Nephron progenitor cell (in vitro differentiated cells): ENCODE measurements around the gene FRMD4A.

ENCODE experiments used
- DNase-seq: peaks from one replicate; pipeline ENCODE4 v3.0.0; 2021
- H3K27ac Mint-ChIP-seq: 2 replicates; pipeline ENCODE4 v1.8.0; 2021; ENCODE audit warnings: mild to moderate bottlenecking, moderate library complexity, mixed read lengths
- H3K27me3 Mint-ChIP-seq: 2 replicates; pipeline ENCODE4 v1.8.0; 2021; ENCODE audit warnings: mild to moderate bottlenecking, low read depth, mixed read lengths; ENCODE audit not compliant: poor library complexity
- H3K36me3 Mint-ChIP-seq: 2 replicates; pipeline ENCODE4 v1.8.0; 2021; ENCODE audit warnings: low read depth, mixed read lengths
- H3K4me1 Mint-ChIP-seq: 2 replicates; pipeline ENCODE4 v1.8.0; 2021; ENCODE audit warnings: mixed read lengths
- H3K4me3 Mint-ChIP-seq: 2 replicates; pipeline ENCODE4 v1.8.0; 2021; ENCODE audit warnings: mild to moderate bottlenecking, moderate library complexity, mixed read lengths
- H3K9me3 Mint-ChIP-seq: 2 replicates; pipeline ENCODE4 v1.8.0; 2021; ENCODE audit warnings: mild to moderate bottlenecking, moderate library complexity, mixed read lengths
- TF ChIP-seq, protein P1 (sequence below): fragments of 200-600 bp; sonication (generic); IDR thresholded peaks from 2 replicates; pipeline ENCODE4 v1.5.0; 2021; ENCODE audit warnings: antibody characterized with exemption

FRMD4A gene

DNA sequence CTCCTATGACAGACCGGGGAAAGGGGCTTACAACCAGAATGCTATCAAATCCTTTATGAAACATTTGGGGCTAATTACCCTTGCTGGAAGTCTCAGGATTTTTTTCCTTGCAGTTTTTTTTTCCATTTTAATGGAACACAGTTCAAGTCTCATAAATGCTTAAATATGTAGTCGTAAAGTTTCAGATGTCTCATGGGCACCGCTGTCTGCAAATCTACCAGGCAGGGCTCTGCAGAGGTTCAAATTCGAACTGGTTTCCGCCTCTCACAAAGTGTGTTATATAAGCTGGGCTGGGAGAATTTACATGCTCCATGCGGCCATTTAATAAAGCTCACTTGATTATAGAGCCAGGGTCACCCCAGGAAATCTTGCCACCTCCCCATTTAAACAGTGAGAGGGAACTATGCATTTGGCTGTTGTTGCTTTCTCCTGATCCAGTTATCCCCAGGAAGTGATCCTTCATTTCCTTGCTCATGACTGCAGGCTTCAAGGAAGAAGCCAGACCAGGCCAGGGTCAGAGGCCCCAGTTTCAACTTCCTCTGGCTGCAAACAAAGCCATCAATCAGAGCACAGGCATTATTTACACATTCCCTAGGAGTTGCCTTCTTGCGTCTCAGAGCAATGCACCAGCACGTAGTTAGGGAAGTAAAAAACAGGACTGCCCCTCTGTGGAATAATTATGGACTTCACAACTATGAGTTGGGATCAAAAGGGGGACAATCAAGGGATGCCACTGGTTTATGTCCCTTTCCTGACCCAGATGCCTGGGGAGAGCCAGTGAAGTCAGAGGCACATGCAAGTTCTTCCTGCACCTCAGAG lies 385.1 kb downstream of the FRMD4A start:
- H3K4me1 Mint-ChIP-seq: peaks cover 67% of the 10 kb centered on the region
- H3K27ac Mint-ChIP-seq: peak overlapping the region; percentile 95
- peak overlapping the region; percentile 21 for H3K4me3 Mint-ChIP-seq
- peaks cover 29% of the 10 kb centered on the region for H3K36me3 Mint-ChIP-seq
- peaks cover 3% of the 10 kb centered on the region for H3K27me3 Mint-ChIP-seq
- peak; percentile 47 for DNase-seq
- H3K9me3 Mint-ChIP-seq: peaks cover 22% of the 10 kb centered on the region
- TF ChIP-seq, protein P1, sequence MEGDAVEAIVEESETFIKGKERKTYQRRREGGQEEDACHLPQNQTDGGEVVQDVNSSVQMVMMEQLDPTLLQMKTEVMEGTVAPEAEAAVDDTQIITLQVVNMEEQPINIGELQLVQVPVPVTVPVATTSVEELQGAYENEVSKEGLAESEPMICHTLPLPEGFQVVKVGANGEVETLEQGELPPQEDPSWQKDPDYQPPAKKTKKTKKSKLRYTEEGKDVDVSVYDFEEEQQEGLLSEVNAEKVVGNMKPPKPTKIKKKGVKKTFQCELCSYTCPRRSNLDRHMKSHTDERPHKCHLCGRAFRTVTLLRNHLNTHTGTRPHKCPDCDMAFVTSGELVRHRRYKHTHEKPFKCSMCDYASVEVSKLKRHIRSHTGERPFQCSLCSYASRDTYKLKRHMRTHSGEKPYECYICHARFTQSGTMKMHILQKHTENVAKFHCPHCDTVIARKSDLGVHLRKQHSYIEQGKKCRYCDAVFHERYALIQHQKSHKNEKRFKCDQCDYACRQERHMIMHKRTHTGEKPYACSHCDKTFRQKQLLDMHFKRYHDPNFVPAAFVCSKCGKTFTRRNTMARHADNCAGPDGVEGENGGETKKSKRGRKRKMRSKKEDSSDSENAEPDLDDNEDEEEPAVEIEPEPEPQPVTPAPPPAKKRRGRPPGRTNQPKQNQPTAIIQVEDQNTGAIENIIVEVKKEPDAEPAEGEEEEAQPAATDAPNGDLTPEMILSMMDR: no peak

GRCh38 chr10:13944823-13945222 lies 385.9 kb downstream of the FRMD4A start:
- H3K36me3 Mint-ChIP-seq: peaks cover 30% of the 10 kb centered on the region
- no peak for DNase-seq
- TF ChIP-seq, protein P1: no peak
- peak overlapping the region; percentile 95 for H3K27ac Mint-ChIP-seq
- H3K4me3 Mint-ChIP-seq: peak overlapping the region; percentile 21
- peaks cover 3% of the 10 kb centered on the region for H3K27me3 Mint-ChIP-seq
- peaks cover 60% of the 10 kb centered on the region for H3K4me1 Mint-ChIP-seq
- H3K9me3 Mint-ChIP-seq: peaks cover 27% of the 10 kb centered on the region

DNA sequence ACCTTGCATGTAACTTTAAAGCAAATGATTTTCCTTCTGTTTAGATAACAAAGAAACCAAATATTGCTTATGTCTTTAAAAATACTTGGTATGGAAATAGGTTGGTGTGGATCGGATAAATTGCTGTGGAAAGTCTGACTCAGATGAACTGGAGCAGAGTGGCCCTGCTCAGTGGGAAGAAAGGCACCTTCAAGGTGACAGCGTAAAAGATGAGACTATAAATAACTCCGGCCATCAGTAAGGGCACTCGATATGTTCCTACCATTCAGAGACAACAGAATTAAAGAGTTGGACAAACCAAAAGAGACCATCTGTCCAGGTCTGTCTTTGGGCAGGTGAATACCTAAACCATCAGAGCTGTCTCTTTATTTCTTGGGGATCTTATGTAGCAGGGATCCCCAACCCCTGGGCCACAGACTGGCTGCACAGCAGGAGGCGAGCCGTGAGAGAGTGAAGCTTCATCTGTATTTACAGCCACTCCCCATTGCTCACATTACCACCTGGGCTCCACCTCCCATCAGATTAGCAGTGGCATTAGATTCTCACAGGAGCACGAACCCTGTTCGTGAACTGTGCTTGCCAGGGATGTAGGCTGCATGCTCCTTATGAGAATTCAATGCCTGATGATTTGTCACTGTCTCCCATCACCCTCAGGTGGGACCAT lies 386.9 kb downstream of the FRMD4A start:
- no peak for DNase-seq
- peaks cover 30% of the 10 kb centered on the region for H3K36me3 Mint-ChIP-seq
- peaks cover 27% of the 10 kb centered on the region for H3K9me3 Mint-ChIP-seq
- H3K27me3 Mint-ChIP-seq: peaks cover 3% of the 10 kb centered on the region
- peak overlapping the region; percentile 88 for H3K27ac Mint-ChIP-seq
- H3K4me3 Mint-ChIP-seq: no peak overlapping the region
- H3K4me1 Mint-ChIP-seq: peaks cover 54% of the 10 kb centered on the region
- TF ChIP-seq, protein P1: no peak

DNA sequence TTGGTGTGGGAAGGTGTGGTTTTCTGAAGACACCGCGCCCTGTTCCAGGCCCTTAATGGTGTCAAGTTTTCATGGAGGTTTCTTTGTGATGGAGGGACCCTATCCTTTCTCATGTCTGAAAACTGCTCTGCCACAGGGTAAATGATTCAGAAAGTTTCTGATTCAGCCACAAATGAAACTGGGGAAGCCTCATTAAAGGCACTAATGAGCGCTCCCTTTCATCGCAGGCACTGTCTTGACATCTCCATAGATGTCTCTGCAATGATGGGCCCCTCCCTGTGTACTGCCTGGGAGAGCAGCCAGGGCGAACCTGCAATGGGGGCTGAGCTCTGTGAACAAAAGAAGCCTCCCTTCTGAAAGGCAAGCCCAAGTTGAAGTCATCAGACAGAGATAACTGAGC lies 388.7 kb downstream of the FRMD4A start:
- Mint-ChIP-seq H3K9me3 (peaks cover 27% of the 10 kb centered on the region), H3K27me3 (peaks cover 5% of the 10 kb centered on the region), H3K4me1 (peaks cover 48% of the 10 kb centered on the region), H3K4me3 (no peak overlapping the region), H3K27ac (no peak overlapping the region), H3K36me3 (peaks cover 34% of the 10 kb centered on the region)
- DNase-seq: no peak
- TF ChIP-seq, protein P1: no peak

DNA sequence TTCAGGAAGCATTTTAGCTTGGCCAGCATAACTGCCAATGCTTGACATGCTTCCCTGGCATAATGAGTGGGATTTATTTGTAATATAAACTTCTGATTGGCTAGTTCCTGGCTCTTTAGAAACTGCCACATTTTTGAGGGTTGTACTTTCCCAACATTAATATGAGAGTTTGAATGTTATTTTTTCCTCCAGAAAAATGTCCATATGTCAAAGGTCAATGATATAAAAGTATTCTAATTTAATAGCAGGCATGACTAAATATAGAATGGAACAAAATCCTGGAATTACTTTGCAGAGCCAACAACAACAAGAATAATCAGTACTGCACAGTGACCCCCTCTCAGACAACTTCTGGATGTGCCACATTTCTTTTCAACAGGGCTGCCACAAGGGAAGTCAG lies 391.3 kb downstream of the FRMD4A start:
- Mint-ChIP-seq H3K27me3 (peaks cover 15% of the 10 kb centered on the region), H3K27ac (no peak overlapping the region), H3K4me1 (peaks cover 25% of the 10 kb centered on the region), H3K36me3 (peaks cover 47% of the 10 kb centered on the region), H3K4me3 (no peak overlapping the region), H3K9me3 (peaks cover 49% of the 10 kb centered on the region)
- DNase-seq: no peak
- TF ChIP-seq, protein P1: no peak
